HG03066 (cell line): ENCODE results near the gene BTBD17.

Experiments
- ATAC-seq: cut with Tn5 transposase; IDR thresholded peaks from one replicate; pipeline ENCODE4 v1.9.1; 2021; ENCODE audit warnings: low read depth; ENCODE audit not compliant: unreplicated experiment

The BTBD17 gene

GRCh38 chr17:74387365-74388218 lies 25.9 kb upstream of the BTBD17 start:
- no peak for ATAC-seq

DNA sequence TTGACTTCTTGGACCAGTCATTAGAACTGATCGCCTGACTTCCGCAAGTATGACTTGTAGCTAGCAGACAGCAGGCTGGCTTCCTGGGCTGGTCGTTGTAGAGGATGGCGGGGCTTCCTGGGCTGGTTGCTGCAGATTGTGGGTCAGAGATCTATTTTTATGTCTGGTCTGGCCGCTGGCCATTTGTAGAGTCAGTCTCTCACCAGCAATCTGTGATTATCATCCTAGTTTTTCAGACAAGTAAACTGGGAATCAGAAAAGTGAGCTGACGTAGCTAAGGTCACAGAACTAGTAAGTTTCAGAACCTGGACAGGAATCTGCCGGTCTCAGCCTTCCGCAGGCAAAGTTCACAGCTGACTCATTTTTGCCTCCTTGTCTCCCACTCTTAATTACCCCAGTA lies 24.7 kb upstream of the BTBD17 start:
- no peak for ATAC-seq

DNA sequence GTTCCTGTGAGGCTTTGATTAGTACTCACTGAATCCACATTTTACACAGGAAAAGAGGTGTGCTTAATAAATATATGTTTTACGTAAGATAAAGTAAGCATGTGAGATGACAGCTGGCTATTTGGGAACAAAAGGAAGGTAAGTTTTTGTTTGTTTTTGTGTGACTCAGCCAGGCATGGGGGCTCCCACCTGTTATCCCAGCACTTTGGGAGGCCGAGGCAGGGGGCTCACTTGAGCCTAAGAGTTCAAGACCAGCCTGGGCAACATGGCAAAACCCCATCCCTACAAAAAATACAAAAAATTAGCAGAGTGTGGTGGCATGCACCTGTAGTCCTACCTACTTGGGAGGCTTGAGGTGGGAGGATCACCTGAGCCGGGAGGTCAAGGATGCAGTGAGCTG lies 23.5 kb upstream of the BTBD17 start:
- ATAC-seq, result no peak

- ATAC-seq, result no peak
Observed at GRCh38 chr17:74383141-74383540, 21.5 kb upstream of the BTBD17 start.

- no peak for ATAC-seq
Observed at GRCh38 chr17:74380959-74381808, 19.5 kb upstream of the BTBD17 start.

DNA sequence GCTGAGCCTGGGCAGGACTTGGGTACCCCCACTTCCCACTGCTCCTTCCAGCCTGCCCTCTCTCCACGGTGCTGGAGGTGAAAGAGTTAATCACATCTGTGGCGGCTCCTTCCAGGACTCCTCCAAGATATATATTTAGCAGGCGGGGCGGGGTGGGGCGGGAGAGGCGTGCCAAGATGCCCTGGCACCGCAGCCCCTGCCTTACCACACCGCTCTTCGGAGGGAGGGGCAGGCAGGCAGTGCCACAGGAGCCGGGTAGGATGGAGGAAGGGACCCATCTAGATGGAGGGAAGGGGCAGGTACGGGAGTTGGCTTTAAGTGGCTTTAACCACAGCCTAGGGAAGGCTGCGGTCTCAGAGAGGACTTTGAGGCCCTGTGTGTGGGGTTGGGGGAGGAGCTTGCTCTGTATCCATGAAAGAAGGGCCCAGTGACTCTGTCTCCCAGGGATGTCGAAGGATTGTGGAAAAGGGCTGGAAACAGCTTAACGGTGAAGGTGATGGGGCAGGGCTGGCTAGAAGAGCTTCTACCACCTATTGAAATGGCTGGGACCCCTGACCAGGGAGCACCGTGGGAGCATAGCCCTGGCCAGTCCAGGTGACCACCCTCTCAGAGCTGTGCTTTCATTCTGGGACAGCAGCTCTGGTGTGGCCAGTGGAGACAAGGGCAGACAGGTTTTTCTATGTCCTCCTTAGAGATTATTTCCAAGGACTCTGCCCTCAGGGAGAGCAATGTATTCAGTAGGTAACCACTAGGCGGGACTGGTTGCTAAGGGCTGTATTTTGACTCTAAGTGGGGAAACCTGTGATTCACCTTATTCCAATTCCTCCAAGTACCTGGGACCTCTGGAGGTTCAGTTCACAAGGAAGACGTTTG lies 18.7 kb upstream of the BTBD17 start:
- ATAC-seq, result no peak

DNA sequence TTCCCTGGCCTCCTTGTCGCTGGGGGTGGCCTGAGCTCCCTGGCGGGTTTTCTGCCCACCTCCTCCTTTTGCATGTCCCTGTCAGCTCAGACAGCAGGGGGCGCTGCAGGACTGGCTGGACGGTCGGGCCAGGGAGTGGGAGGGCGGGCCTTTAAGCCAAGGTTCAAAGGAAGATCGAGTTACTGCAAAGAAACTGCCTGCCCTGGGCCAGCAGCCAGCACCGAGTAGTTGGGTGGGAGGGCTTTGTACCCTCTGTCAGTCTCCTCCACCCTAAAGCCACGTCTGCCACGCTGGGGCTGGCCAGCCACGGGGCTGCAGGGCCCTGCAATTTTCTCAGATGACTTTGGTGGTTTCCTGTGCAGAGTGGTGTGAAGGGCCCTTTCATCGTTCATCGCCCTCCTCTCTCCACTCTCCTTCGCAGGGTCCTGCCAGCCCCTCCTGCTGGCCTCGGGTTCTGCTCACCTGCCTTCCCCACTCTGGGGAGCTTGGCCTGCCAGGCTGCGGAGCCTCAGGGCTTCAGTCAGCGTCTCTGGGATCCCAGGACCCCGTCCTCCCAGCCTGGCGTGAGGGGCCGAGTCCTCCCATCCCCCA lies 17.9 kb upstream of the BTBD17 start:
- ATAC-seq, result peak; percentile 75

- ATAC-seq, result no peak
Observed at GRCh38 chr17:74374858-74375257, 13.2 kb upstream of the BTBD17 start.

DNA sequence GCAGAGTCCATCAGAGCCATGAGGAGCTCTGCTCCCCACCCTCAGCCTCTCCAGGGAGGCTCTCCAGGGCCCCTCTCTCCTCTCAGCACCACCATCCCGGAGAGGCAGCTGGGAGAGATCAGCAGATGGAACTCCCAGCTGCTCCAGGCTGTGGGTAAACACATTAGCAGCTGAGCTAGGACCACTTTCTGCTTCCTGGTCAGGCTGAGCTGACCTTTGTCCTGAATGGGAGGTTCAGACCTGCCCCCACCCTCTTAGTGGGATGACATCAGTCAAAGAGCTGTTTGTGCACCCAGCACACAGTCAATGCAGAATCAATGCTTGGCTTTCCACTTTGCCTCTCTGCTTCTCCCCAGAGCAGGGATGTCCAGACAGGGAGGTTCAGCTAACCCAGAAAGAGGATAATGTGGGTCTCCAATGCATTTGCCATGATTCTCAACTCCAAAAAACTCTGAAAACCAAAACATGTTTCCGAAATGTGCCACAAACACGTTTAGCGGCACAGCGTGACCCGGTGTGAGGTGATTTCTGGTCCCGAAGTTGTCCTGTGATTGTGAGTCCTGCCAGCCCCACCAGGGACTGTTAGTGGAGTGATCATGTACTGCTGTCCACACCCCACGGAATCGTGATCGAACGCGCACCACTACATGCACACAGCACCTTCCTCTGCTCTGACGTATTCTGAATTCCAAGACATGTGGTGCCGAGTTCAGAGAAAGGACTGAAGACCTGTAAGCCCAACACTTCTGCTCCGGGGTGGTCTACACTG lies 12.4 kb upstream of the BTBD17 start:
- no peak for ATAC-seq

DNA sequence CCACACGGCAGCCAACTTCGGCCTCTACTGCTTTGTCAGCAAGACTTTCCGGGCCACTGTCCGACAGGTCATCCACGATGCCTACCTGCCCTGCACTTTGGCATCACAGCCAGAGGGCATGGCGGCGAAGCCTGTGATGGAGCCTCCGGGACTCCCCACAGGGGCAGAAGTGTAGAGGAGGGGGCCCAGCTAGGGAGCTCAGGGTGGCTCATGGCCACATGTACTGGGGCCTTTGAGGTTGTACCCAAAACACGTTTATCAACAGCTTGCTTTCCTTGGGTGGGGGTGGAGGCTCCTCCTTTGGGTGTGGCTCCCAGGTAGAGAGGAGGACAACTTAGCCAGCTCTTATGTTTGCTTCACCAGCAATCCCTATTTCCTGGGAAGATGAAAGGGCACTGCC lies 10.8 kb upstream of the BTBD17 start:
- no peak for ATAC-seq

DNA sequence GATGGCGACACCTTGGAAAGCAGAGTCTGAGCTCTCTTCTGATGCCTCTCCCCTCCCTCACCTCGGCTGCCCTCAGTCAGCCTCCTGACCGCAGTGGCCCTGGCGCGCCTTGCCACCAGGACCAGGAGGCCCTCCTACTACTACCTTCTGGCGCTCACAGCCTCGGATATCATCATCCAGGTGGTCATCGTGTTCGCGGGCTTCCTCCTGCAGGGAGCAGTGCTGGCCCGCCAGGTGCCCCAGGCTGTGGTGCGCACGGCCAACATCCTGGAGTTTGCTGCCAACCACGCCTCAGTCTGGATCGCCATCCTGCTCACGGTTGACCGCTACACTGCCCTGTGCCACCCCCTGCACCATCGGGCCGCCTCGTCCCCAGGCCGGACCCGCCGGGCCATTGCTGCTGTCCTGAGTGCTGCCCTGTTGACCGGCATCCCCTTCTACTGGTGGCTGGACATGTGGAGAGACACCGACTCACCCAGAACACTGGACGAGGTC lies 10.0 kb upstream of the BTBD17 start:
- ATAC-seq, result no peak

DNA sequence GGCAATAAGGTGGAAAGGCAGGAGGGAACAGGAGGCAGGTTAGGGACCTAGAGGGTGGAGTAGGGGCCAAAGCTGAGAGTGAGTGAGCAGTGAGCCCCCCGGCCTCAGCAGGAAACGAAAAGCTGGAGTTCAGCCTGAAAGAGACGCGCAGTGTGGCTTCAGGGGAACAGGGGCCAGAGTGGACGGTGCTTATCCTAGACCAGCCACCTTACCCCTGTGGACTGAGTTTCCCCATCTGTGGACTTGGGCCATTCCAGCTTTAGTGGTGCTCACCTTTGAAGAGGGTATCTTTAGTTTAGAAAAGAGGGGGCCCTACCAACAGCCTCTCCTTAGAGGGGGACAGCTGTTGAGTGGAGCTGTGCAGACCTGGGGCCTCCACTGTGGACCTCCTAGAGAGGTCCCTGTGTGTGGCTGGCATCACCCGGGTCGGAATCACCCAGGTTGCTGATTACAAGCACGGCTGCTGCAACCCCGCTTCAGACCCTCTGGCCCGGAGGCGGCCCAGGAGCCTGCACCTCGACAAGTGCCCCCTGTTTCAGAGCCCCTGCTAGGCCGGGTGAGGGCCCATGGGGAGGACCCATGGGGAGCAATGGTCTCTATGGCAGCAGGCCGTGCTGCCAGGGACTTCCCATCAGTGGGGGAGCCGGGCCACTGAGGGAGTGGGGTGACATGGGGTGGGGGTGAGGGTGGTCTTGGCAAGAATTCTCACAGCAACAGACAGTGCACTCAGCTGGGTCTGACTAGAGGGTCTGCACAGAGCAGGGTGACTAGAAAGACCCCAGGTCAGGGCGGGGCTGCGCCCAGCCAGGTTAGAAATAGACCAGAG lies 8.2 kb upstream of the BTBD17 start:
- no peak for ATAC-seq

DNA sequence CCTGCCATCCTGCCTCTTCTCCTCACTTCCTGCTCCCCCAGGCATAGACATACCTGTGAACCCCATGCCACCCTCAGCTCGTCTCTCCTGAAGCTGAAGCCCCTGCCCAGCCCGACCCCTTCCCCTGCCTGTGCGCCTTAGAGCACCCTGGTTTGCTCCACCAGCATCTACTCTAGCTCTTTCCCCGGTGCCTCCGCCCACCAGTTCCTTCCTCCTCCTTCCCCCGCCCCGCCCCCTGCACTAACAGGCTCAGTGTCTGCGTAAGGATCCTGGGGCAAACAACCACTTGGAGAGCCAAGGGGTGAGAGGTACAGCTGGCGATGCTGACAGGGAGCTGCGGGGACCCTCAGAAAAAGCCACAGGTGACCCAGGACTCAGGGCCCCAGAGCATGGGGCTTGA lies 7.6 kb upstream of the BTBD17 start:
- no peak for ATAC-seq

DNA sequence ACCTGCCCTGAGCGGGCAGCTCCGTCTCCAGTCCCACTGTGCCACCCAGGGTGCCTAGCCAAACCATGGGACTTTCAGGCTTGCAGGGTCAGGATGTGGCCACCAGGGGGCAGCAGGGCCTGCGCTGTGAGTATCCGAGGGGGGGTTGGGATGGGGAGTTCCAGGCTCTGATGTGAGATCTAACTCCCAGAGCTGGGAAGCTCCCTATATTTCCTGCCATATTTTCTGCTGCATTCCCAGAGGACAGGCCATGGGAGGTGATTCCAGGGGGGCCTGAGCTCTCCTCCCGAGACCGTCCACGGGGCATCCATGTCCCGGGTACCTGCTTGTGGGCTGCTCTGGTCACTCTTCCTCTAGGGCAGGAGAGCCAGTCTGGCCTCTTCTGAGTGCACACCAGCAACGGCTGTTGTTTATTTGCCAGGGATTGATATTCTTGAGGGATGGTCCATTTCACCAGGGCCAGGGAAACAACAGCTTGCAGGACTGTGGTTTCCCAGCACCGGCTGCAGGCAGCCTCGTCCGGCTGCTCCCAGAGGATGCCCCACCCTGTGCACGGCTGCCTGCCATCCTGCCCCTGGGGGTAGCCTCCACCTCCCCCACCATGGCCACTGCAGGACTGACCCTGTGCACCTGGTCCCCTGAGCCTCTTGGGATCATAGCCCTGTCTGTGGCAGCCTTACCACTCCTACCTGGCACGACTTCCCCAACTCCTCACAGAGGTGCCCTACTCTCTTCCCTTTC lies 6.8 kb upstream of the BTBD17 start:
- ATAC-seq, result no peak

- ATAC-seq, result no peak
Observed at GRCh38 chr17:74367206-74367605, 5.5 kb upstream of the BTBD17 start, which contains the start of gene GPR142. GPR142 (plus strand) TSS chr17:74367506; CDS start chr17:74369541, 2,035 bp downstream.

GRCh38 chr17:74362810-74363498 lies 1.3 kb upstream of the BTBD17 start:
- ATAC-seq, result no peak

- no peak for ATAC-seq
Observed at GRCh38 chr17:74362069-74362405, 369 bp upstream of the BTBD17 start.

DNA sequence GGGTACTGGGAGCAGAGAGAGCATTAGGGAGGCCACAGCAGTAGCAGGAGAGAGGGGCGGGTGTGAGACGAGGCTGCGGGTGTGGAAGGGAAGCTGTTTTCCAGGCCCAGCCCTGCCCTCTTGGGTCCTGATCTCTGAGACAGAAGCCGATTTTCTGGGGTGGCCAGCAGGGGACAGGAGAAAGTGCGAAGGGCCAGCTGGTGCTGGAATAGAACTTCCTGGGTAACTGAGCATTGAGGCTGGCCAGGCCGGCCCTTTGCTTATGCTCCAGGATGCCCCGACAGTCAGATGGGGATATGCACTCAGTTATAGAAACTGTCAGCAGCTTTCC lies 804 bp downstream of the BTBD17 start:
- ATAC-seq, result no peak
